HG02763 (cell line): ENCODE measurements around the gene TTC27.
"Not testable (repeated sequence)": the region's sequence is repeated elsewhere in the genome, so short reads cannot be mapped to it uniquely, and the experiment has no call there.

Experiments used
- ATAC-seq: cut with Tn5 transposase; IDR thresholded peaks from one replicate; pipeline ENCODE4 v1.9.1; 2021; ENCODE audit warnings: mild to moderate bottlenecking, moderate library complexity; ENCODE audit not compliant: unreplicated experiment

The TTC27 gene

DNA sequence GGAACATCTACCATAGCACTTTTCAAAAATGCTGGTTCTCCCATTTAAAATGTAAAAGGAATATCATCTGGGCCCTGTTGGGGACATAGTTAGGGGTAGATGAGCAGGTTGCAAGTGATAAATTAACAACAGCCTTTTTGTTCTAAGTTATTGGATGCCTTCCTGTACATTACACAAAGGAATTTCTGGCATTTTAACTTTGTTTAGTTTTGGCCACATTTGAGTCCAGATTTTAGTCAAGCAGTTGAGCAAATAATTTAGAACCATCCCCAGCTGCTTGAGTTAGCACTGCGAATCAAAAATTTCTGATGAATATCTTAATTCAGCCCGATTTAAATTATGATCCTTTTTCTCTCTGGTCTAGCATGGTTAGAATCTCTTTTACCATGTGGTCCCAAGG, 124.4 kb downstream of the TTC27 start:
- ATAC-seq, result no peak

DNA sequence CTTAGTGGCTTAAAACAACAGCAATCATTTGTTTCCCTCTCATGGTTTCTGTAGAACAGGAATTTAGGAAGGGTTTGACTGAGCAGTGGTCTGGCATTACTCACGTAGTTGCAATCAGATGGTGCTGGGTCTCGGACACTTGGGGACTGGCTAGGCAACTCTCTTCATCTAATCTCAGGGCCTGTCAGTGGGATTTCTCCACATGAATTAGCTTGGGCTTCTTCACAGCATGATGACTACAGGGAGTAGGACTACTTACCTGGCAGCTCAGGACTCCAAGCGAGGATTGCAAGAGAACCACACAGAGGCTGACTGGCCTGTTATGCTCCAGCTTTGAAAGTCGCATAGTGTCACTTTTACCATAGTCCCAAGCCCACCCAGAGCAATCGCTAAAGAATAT, 125.1 kb downstream of the TTC27 start:
- ATAC-seq, result no peak

DNA sequence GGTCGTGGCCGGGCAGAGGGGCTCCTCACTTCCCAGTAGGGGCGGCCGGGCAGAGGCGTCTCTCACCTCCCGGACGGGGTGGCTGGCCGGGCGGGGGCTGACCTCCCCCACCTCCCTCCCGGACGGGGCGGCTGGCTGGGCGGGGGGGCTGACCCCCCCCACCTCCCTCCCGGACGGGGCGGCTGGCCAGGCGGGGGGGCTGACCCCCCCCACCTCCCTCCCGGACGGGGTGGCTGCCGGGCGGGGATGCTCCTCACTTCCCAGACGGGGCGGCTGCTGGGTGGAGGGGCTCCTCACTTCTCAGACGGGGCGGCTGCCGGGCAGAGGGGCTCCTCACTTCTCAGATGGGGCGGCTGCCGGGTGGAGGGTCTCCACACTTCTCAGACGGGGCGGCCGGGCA, 126.8 kb downstream of the TTC27 start:
- ATAC-seq, result not testable (repeated sequence)

DNA sequence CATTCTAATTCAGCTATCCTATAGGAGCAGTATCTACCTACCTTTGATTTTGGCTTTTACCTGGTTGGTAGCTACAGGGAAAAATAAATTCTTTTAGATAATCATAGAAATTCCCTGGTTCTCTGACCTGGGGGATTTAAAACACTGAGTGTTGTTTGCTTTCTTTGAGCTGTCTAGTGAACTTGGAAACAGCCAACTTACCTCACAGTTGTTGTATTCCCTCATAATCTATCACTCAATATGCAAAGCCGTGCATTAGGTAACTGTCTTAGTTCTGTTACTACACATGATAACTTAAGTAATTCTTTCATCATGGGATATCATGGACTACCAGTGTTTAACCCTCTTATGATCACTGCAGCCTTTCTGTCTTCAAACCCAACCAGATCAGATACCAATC, 127.8 kb downstream of the TTC27 start:
- no peak for ATAC-seq

DNA sequence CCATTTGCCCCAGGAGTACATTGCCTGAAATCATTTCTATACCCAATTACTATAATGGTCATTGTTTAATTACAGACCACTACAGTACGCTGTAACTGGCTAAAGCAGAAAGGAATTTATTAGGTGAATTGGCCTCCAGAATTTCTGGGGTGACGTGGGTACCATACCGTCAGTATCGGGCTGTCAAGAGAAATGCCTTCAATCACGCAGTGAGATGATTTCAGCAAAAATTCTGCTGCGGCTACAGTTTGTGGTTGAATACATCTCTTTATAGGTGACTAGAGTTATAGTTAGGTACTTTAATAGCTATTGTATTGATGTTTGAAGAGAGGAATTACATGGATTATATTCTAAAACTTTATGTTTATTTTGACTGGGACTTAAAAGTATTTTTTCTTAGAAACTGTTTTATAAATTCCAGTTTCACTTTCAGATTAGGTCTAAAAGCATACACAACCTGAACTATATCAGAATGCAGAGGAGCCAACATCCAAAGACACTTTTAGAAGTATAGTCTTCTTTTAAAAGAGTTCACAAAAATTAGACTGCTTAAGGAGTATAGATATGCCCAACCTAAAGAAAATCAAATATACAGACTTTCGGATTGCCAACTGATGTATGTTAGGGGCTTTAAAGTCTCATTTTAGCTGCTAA, 128.4 kb downstream of the TTC27 start:
- ATAC-seq, result no peak

DNA sequence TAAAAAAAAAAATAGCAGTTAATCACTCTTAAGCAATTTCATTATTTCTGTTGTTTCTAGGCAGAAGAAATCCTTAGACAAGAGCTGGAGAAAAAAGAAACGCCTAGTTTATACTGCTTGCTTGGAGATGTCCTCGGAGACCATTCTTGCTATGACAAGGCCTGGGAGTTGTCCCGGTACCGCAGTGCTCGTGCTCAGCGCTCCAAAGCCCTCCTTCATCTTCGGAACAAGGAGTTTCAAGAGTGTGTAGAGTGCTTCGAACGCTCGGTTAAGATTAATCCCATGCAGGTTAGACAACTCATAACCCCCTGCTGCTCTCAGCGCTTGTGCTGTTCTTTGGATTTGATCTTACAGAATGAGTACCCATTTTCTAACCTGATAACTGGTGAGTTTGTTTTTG, 130.4 kb downstream of the TTC27 start:
- no peak for ATAC-seq

DNA sequence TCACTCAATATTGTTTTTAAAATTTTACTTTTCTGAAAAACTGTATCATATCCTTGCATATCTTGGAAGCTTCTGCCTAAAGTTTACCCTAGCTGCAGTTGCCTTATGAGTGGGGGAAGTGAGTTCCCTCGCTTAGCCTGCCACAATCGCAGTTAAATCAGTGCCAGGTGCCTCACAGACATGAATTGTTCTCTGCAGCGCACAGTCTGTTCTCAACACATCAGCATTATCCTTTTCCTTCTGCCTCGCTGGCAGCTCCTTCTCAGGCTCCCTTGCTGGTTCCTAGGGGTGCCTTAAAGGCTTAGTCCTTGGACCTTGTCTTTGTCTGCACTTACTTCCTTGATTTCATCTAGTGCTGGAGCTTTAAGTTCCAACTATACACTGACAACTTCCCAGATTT, 132.8 kb downstream of the TTC27 start:
- no peak for ATAC-seq

DNA sequence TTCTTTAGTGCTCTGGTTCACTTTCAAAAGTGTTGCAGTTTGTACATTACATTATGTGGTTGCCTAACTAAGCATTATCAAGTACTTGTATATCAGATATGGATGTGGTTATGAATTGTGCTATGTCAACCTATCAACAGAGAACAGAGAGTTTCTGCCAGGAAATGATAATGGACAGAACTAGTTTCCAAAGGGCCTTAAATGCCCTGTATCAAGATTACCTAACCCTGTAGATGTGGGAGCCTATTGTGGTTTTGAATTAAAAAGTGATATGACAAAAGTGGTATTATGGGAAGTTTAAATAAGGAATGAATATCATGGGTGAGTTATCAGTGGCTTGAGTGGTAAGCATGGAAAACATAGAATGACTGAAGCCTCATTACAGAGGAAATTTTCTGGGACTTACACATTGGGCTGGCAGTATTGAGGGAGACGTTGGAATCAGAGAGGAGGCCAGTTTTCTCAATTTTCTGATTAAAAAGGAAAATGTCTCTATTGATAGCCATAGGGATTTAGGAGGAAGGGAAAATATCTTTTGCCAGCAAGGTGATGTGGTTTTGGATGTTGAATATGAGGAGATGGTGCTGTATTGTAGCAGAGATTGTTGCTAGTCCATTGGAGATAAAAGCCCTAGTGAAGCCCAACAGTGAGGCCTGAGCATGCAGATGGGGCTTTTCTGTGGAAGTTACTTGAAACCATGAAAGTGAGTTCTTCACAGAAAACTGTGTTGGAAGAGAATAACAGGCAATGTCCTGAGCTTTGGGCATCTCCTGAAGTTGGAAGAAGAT, 140.7 kb downstream of the TTC27 start:
- no peak for ATAC-seq

DNA sequence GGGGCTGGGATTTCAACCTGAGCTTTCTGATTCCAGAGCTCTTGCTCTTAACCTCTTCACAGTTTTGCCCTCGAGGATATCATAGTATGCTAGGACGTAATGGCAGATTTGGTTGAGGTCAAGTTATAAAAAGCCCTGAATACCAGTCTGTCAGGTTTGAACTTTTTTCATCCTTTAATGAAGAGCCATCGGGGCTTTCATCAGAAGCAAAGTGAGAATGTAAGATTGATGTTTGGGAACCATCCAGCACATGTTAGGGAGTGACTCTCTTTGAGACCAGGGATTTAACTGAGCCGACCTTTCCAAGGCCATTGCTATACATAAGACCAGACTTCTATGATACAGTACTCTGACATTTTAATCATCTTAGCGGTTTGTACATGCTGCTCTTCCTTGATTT, 142.5 kb downstream of the TTC27 start:
- no peak for ATAC-seq

DNA sequence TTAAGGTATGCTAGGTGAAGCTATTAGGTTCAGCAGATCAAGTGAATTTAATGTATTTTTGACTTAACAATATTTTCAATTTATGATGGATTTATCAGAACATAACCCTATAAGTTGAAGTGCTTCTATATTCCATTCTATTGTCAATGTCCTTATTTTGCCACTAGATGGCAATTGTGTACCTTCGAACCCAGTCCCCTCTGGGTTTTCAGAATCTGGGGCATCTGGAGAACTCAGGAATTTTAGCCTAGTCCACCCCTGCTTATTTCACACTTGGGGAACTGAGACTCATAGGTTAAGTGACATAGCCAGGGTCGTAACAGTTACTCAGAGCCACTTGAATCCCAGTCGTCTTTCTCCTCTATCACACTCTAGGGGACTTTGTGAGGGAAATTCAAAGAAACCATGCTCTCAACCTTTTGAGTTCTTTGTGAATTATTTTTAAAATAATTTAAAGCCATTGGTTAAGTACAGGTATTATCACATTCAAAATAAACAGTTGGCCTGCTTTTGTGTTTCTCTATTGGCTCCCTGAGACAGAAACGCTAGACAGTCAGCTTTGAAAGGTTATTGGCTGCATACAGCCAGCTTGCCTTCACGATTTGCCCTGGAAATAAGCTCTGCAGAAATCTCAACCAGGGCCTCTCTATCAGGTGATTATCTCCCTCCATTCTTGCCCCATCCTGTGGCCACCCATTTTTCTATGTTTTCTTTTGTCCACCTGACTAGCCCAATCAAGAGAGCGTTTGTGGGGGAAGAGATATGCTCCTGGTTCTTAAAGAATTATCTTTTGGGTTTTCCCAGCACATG, 145.0 kb downstream of the TTC27 start:
- ATAC-seq, result no peak

DNA sequence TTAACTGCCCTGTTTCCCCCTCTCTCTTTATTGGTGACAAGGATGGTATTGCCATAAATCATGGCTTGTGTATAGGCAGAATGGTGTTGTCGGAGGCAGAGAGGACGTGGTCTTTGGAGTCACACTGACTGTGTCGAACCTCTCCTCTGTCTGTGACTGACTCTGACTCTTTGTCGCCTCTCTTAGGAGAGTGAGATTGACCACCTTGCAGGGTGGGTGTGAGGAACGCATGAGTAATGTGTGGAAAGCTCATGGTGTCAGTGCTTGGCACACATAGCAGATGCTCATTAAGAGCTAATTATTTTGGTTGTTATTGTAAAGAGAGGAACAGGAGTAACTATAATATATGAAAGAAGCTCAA, 145.6 kb downstream of the TTC27 start:
- ATAC-seq, result no peak

DNA sequence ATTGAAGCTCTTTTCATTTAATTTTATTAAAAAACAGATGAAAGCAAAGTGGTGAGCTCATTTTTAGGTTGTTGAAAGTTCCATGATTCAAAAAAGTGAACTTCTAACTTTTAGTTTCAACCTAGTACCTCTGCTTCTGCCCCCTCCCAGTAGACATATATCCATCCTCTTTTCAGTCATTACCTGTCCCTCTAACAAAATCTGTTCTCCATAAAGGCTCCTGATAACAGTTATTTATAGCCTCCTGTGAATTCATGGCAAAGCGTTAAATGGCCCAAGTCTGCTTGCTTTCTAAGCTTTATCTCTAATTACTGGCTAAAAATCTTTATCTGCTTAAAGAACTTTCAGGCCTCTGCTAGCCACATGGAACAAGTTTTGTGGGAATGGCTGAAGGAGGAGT, 148.1 kb downstream of the TTC27 start:
- ATAC-seq, result no peak

DNA sequence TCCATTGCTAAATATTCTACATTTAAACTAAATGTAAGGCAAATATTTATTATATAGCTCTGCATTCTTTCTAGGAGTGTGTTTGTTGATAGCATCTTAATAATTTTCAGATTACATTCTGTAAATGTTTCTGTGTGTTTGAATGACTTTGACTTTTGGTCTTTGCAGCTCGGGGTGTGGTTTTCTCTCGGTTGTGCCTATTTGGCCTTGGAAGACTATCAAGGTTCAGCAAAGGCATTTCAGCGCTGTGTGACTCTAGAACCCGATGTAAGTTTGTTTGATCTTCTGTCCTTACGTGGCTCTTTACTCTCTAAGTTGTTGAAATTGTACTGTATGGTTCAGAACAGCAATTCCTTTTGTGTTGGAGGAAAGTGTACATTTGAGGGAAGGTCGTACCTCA, 149.9 kb downstream of the TTC27 start:
- ATAC-seq, result no peak

DNA sequence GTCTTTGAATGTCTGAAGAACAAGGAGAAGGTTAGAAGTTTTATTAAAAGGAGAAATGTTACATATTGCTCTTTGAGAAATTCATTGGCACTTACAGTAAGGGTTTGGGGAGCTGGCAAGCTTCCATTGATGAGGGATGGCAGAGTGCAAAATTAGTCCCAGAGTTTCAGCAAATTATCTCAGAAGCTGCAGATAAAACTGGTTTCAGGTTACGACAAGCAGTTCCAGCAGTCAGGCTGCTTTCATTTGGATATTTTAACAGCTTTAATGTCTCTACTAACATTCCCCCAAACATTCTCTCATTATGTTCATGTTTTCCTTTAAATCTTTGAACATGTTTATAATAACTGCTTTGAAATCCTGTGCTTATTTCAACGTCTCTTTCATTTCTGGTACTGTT, 153.1 kb downstream of the TTC27 start:
- ATAC-seq, result no peak

DNA sequence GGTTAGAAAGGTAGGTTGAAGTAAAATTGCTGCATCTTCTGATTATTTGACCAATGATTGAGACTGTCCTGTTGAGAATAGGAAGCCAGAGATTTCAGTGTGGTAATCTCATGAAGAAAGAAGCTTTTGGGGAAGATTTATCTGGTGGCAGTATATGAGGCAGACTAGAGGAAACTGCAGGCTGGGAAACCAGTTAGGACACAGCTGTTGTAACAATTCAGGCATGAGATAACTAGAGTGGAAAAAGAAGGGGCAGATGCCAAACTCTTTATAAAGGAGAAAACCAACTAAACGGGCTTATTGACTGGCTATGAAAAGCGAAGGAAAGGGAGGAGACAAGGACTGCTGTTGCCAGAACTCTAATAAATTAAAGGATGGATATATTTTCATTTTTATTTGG, 155.6 kb downstream of the TTC27 start:
- no peak for ATAC-seq

DNA sequence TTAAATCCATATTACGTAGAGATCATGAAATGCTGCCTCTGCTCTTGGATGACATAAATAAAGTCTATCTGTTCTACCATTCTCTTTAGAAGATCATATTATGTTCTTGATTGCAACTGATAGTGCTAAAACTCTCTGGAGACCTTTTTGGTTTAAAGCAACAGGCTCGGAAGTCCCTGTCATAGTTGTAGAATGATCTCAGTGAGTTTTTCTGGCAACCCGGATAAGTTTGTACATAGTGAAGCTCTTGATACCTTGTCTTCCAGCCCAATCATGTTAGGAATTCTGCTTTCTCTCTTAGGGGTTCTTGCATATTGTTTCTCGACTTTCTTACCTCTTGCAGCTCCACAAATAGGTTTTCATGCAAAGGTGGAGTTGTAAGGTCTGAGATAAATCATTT, 156.1 kb downstream of the TTC27 start:
- no peak for ATAC-seq

DNA sequence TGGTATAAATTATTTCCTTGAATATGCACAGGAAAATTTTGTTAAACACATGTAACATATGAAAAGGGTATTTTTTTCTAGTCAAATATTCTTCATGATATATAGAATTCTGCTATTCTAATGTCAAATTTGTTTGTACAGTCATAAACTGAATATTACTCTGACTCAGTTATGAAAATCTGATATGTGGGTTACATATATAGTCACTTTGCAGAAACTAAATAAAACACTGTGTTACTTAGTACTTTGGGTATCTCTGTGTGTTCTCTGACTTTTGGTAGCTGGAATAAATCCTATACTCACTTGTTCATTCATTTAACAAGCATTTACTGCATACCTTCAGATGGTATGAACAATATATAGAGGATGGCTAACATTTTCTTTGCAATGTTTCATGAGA, 159.4 kb downstream of the TTC27 start:
- no peak for ATAC-seq

DNA sequence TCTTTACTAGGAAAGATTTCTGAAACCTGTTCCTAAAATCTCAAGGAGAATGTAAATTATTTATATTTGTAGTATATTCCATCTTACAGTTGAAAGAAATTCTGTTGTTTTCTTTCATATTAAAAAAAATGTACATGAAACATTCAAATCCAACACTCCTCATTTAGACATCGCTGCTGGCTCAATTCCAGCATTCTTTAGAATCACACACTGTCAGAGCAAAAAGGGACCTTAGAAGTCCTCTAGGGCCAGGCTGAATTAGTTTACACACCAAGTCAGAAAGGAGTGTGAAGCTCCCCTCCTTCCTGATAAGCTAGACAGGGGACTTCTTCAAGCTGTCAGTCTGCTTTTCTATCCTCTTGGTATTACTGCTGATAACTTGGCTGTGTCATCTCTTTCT, 160.3 kb downstream of the TTC27 start:
- ATAC-seq, result no peak

DNA sequence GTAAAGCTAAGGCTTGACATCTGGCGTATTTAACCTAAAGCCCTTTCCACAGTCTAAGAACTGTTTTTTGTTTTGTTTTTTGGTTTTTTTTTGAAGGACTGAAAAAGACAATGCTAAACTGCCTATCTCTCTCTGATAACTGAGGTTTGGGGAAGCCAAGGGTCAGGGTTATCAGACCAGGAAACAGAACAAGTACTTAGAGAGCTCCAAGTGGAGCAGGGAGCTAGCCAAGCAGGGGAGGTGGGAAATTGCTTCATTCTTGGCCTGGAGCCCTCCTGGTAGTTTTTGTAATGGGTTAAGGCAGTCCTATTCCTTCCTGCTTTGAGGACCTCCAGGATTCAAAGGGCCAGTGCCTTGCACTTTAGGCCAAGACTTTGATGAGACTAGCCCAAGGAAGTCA, 164.6 kb downstream of the TTC27 start:
- ATAC-seq, result no peak

DNA sequence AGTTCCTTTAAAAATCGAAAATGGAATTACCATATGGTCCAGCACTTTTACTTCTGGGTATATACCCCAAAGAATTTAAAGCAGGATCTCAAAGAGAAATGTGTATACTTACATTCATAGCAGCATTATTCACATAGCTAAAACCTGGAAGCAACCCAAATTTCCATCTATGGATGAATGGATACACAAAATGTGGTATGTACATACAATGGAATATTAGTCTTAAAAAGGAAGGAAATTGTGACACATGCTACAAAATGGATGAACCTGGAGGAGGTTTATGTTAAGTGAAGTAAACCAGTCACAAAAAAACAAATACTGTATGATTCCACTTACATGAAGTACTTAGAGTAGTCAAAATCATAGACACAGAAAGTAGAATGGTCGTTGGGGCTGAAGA, 171.0 kb downstream of the TTC27 start:
- no peak for ATAC-seq

DNA sequence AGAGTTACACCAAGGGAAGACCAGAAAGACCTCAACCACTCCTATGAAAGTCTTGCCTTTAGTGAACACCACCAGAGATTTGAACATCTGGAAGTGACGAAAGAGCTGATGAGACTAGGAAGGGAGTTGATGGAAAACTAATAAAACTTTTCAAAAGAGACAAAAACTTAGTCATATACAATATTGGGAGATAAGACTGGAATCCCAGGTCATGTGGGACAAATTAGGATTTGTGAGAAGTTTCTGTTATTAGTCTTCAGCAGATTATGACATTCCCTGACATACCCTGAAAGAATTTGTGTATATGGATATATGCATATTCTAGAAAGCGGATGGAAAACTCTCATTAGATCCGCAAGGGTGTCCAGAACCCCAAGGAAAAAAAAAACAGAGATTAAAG, 173.9 kb downstream of the TTC27 start:
- ATAC-seq, result no peak

DNA sequence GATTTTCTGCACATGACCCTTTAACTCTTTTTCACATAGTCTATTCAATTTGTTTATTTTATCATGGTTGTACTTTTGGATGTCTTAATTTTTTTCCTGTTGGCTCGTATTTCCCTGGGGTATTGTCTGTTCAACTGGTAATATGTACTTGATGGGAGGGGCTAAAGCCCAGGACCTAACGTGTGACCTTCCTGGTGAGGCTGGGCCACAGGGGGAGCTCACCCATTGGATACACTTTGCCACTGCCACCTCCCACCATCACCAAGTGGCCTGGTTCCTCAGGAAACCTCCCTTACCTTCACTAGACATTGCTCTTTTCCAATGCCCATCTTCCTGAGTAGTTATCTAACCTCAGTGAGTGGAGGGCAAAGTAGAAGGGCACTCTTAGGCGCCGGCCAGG, 175.0 kb downstream of the TTC27 start:
- no peak for ATAC-seq
